SK-N-SH treated with all-trans-retinoic acid at 6 μM for 48 hours (cell line): ENCODE measurements around the gene CD38.

Experiments used
- ATAC-seq: fragments of 200-7000 bp; cut with Tn5 transposase; 3 replicates; pipeline ENCODE4 v1.9.1; 2020; ENCODE audit warnings: mild to moderate bottlenecking, moderate library complexity
- ARNTL ChIP-seq: fragments of 450-650 bp; formaldehyde crosslinking; IDR thresholded peaks from 2 replicates; pipeline ENCODE4 v1.5.0; 2020; ENCODE audit warnings: low read depth, mild to moderate bottlenecking, moderate library complexity, borderline replicate concordance
- BACH2 ChIP-seq: fragments of 250-450 bp; sonication (Bioruptor Pico); IDR thresholded peaks from 2 replicates; pipeline ENCODE4 v1.9.0; 2021; ENCODE audit warnings: mild to moderate bottlenecking, borderline replicate concordance
- CREB5 ChIP-seq: fragments of 250-450 bp; sonication (Bioruptor Pico); IDR thresholded peaks from 2 replicates; pipeline ENCODE4 v1.5.1; 2020; ENCODE audit warnings: low read depth, mild to moderate bottlenecking, moderate library complexity
- CSDC2 ChIP-seq: fragments of 250-450 bp; sonication (Bioruptor Pico); IDR thresholded peaks from 2 replicates; pipeline ENCODE4 v1.5.0; 2020; ENCODE audit warnings: mild to moderate bottlenecking, moderate library complexity
- CSRNP3 ChIP-seq: fragments of 250-450 bp; sonication (Bioruptor Pico); IDR thresholded peaks from 2 replicates; pipeline ENCODE4 v1.5.1; 2021; ENCODE audit warnings: mild to moderate bottlenecking, moderate library complexity
- ESRRG ChIP-seq: fragments of 250-450 bp; sonication (Bioruptor Pico); IDR thresholded peaks from 2 replicates; pipeline ENCODE4 v1.6.1; 2021; ENCODE audit warnings: mild to moderate bottlenecking
- GLIS3 ChIP-seq: fragments of 250-450 bp; sonication (Bioruptor Pico); IDR thresholded peaks from 2 replicates; pipeline ENCODE4 v1.5.0; 2020; ENCODE audit warnings: mild to moderate bottlenecking, moderate library complexity
- ISL1 ChIP-seq: fragments of 250-450 bp; sonication (Bioruptor Pico); IDR thresholded peaks from 2 replicates; pipeline ENCODE4 v2.1.2; 2022; ENCODE audit warnings: mild to moderate bottlenecking, moderate library complexity
- OSR1 ChIP-seq: fragments of 250-450 bp; sonication (Bioruptor Pico); IDR thresholded peaks from 2 replicates; pipeline ENCODE4 v1.8.0; 2022; ENCODE audit warnings: moderate library complexity, mild to moderate bottlenecking, inconsistent platforms
- POU6F1 ChIP-seq: fragments of 250-450 bp; sonication (Bioruptor Pico); IDR thresholded peaks from 2 replicates; pipeline ENCODE4 v1.8.0; 2021; ENCODE audit warnings: low read depth, mild to moderate bottlenecking, moderate library complexity, borderline replicate concordance
- PPARA ChIP-seq: fragments of 250-450 bp; sonication (Bioruptor Pico); IDR thresholded peaks from 2 replicates; pipeline ENCODE4 v1.5.0; 2020; ENCODE audit warnings: mild to moderate bottlenecking, borderline replicate concordance
- RARB ChIP-seq: fragments of 250-450 bp; sonication (Bioruptor Pico); IDR thresholded peaks from 2 replicates; pipeline ENCODE4 v1.8.0; 2021; ENCODE audit warnings: mild to moderate bottlenecking, moderate library complexity
- TCF4 ChIP-seq: fragments of 250-450 bp; sonication (Bioruptor Pico); IDR thresholded peaks from 2 replicates; pipeline ENCODE4 v1.8.0; 2021; ENCODE audit warnings: mild to moderate bottlenecking, moderate library complexity, borderline replicate concordance
- TSHZ2 ChIP-seq: fragments of 250-450 bp; sonication (Bioruptor Pico); IDR thresholded peaks from 2 replicates; pipeline ENCODE4 v1.5.0; 2020; ENCODE audit warnings: mild to moderate bottlenecking, moderate library complexity
- ZC3H10 ChIP-seq: fragments of 250-450 bp; sonication (Bioruptor Pico); IDR thresholded peaks from 2 replicates; pipeline ENCODE4 v1.5.1; 2021; ENCODE audit warnings: mild to moderate bottlenecking, moderate library complexity
- ZFP3 ChIP-seq: fragments of 250-450 bp; sonication (Bioruptor Pico); IDR thresholded peaks from 2 replicates; pipeline ENCODE4 v1.5.0; 2020; ENCODE audit warnings: mild to moderate bottlenecking, moderate library complexity
- ZFP30 ChIP-seq: fragments of 450-650 bp; formaldehyde crosslinking; IDR thresholded peaks from 2 replicates; pipeline ENCODE4 v1.5.0; 2022; ENCODE audit warnings: mild to moderate bottlenecking, moderate library complexity
- ZNF565 ChIP-seq: fragments of 450-650 bp; formaldehyde crosslinking; conservative IDR thresholded peaks from 2 replicates; pipeline ENCODE4 v1.5.0; 2020; ENCODE audit warnings: low read depth, mild to moderate bottlenecking, moderate library complexity
- ZNF70 ChIP-seq: fragments of 450-650 bp; formaldehyde crosslinking; IDR thresholded peaks from 2 replicates; pipeline ENCODE4 v1.5.0; 2020; ENCODE audit warnings: mild to moderate bottlenecking, moderate library complexity
- ZNF8 ChIP-seq: fragments of 450-650 bp; formaldehyde crosslinking; IDR thresholded peaks from 2 replicates; pipeline ENCODE4 v1.5.0; 2020; ENCODE audit warnings: mild to moderate bottlenecking, moderate library complexity

CD38 gene

GRCh38 chr4:15891312-15891711, 113.2 kb downstream of the CD38 start:
- TF ChIP-seq OSR1 (CRISPR knock-in tag): no peak
- no peak for ATAC-seq

- 0 out of 2 replicates have a peak, but pooled peaks have one; percentile 13 for TF ChIP-seq ISL1 (CRISPR knock-in tag)
- TF ChIP-seq BACH2: no peak
- TF ChIP-seq, all 23 proteins: peak for 1
- ATAC-seq: peak; percentile 98
Observed at GRCh38 chr4:15893962-15894361, 115.8 kb downstream of the CD38 start.

- no peak for TF ChIP-seq CSRNP3 (CRISPR knock-in tag)
- TF ChIP-seq ZNF565: no peak
- TF ChIP-seq ZC3H10 (CRISPR knock-in tag): no peak
- TF ChIP-seq GLIS3: no peak
- no peak for TF ChIP-seq ARNTL
- TF ChIP-seq CSDC2 (CRISPR knock-in tag): no peak
- no peak for TF ChIP-seq ESRRG (CRISPR knock-in tag)
- TF ChIP-seq PPARA: no peak
- peak; percentile 7; the same call in 2 of the 3 replicates for ATAC-seq
Observed at GRCh38 chr4:15894393-15894792, 116.3 kb downstream of the CD38 start.

- TF ChIP-seq OSR1 (CRISPR knock-in tag) (no peak), RARB (CRISPR knock-in tag) (no peak), ARNTL (no peak), ZNF70 (CRISPR knock-in tag) (no peak), TSHZ2 (CRISPR knock-in tag) (no peak), PPARA (no peak)
- ATAC-seq: no peak
Observed at GRCh38 chr4:15894921-15895916, 117.1 kb downstream of the CD38 start.

GRCh38 chr4:15897577-15897976, 119.4 kb downstream of the CD38 start:
- no peak for ATAC-seq
- TF ChIP-seq ZNF565 (no peak), ESRRG (CRISPR knock-in tag) (no peak), ZNF8 (CRISPR knock-in tag) (no peak), CSDC2 (CRISPR knock-in tag) (no peak), ISL1 (CRISPR knock-in tag) (no peak), ARNTL (no peak), ZNF70 (CRISPR knock-in tag) (no peak), BACH2 (no peak), GLIS3 (no peak), TCF4 (no peak), CREB5 (CRISPR knock-in tag) (no peak)

- no peak for ATAC-seq
- TF ChIP-seq RARB (CRISPR knock-in tag): no peak
- TF ChIP-seq OSR1 (CRISPR knock-in tag): no peak
- no peak for TF ChIP-seq ZNF565
- no peak for TF ChIP-seq ZFP30
- TF ChIP-seq BACH2: no peak
- no peak for TF ChIP-seq POU6F1 (CRISPR knock-in tag)
- no peak for TF ChIP-seq TSHZ2 (CRISPR knock-in tag)
- TF ChIP-seq ZNF70 (CRISPR knock-in tag): no peak
- no peak for TF ChIP-seq ZFP3
- TF ChIP-seq CSRNP3 (CRISPR knock-in tag): no peak
Observed at GRCh38 chr4:15898902-15899301, 120.8 kb downstream of the CD38 start.
